Measurements from ENCODE around the gene CALB2. TPM values are rescaled to one million over a fixed set of nuclear protein-coding genes. Genes with fewer than 3 reads are reported as not detected.

Gene CALB2
- polyA plus RNA-seq, 1 donor from 2014 or later, result 1.1 TPM

- Histone ChIP-seq H3K9me2 (ENCODE audit: insufficient read depth, low read length) (no peaks in the 10 kb centered on the region), H3K4me2 (ENCODE audit: low read length) (no peak overlapping the region), H3K4me3 (ENCODE audit: low read length) (no peak overlapping the region), H3K79me2 (replicated peaks; ENCODE audit: insufficient read depth, low read length) (no peaks in the 10 kb centered on the region), H3F3A (ENCODE audit: insufficient read depth, low read length, poor library complexity, severe bottlenecking) (no peaks in the 10 kb centered on the region), H3K9ac (ENCODE audit: low read length) (no peak overlapping the region), H3K27ac (ENCODE audit: low read length) (peak overlapping the region; percentile 19), H3K36me3 (ENCODE audit: insufficient read depth, low read length) (no peaks in the 10 kb centered on the region), H3K9me3 (ENCODE audit: low read length) (no peaks in the 10 kb centered on the region), H4K20me1 (ENCODE audit: insufficient read depth) (no peaks in the 10 kb centered on the region), H3K27me3 (ENCODE audit: insufficient read depth, low read depth, low read length) (no peaks in the 10 kb centered on the region), H2AFZ (ENCODE audit: low read depth, low read length) (no peak overlapping the region)
- TF ChIP-seq EZH2 (IDR thresholded peaks at IDR 0.05; ENCODE audit: borderline replicate concordance, insufficient read depth, low read length, poor library complexity, severe bottlenecking) (no peak), EP300 (conservative IDR thresholded peaks at IDR 0.05; ENCODE audit: poor library complexity, severe bottlenecking) (no peak), TAF1 (IDR thresholded peaks at IDR 0.05; ENCODE audit: low read depth) (no peak), SMC3 (conservative IDR thresholded peaks at IDR 0.05; ENCODE audit: poor library complexity) (no peak), MXI1 (conservative IDR thresholded peaks at IDR 0.05; ENCODE audit: poor library complexity, severe bottlenecking) (no peak), RAD21 (conservative IDR thresholded peaks at IDR 0.05) (no peak), POLR2AphosphoS5 (IDR thresholded peaks at IDR 0.05) (no peak)
- TF ChIP-seq, protein P1, sequence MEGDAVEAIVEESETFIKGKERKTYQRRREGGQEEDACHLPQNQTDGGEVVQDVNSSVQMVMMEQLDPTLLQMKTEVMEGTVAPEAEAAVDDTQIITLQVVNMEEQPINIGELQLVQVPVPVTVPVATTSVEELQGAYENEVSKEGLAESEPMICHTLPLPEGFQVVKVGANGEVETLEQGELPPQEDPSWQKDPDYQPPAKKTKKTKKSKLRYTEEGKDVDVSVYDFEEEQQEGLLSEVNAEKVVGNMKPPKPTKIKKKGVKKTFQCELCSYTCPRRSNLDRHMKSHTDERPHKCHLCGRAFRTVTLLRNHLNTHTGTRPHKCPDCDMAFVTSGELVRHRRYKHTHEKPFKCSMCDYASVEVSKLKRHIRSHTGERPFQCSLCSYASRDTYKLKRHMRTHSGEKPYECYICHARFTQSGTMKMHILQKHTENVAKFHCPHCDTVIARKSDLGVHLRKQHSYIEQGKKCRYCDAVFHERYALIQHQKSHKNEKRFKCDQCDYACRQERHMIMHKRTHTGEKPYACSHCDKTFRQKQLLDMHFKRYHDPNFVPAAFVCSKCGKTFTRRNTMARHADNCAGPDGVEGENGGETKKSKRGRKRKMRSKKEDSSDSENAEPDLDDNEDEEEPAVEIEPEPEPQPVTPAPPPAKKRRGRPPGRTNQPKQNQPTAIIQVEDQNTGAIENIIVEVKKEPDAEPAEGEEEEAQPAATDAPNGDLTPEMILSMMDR (IDR thresholded peaks at IDR 0.05; ENCODE audit: poor library complexity, severe bottlenecking), result no peak
- TF ChIP-seq, protein P2, sequence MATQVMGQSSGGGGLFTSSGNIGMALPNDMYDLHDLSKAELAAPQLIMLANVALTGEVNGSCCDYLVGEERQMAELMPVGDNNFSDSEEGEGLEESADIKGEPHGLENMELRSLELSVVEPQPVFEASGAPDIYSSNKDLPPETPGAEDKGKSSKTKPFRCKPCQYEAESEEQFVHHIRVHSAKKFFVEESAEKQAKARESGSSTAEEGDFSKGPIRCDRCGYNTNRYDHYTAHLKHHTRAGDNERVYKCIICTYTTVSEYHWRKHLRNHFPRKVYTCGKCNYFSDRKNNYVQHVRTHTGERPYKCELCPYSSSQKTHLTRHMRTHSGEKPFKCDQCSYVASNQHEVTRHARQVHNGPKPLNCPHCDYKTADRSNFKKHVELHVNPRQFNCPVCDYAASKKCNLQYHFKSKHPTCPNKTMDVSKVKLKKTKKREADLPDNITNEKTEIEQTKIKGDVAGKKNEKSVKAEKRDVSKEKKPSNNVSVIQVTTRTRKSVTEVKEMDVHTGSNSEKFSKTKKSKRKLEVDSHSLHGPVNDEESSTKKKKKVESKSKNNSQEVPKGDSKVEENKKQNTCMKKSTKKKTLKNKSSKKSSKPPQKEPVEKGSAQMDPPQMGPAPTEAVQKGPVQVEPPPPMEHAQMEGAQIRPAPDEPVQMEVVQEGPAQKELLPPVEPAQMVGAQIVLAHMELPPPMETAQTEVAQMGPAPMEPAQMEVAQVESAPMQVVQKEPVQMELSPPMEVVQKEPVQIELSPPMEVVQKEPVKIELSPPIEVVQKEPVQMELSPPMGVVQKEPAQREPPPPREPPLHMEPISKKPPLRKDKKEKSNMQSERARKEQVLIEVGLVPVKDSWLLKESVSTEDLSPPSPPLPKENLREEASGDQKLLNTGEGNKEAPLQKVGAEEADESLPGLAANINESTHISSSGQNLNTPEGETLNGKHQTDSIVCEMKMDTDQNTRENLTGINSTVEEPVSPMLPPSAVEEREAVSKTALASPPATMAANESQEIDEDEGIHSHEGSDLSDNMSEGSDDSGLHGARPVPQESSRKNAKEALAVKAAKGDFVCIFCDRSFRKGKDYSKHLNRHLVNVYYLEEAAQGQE (IDR thresholded peaks at IDR 0.05; ENCODE audit: borderline replicate concordance), result no peak
Measured at GRCh38 chr16:71383054-71383773, 24.7 kb downstream of the CALB2 start.

GRCh38 chr16:71384073-71384724, 25.7 kb downstream of the CALB2 start:
- Histone ChIP-seq H3K9me2 (ENCODE audit: insufficient read depth, low read length) (no peaks in the 10 kb centered on the region), H3K79me2 (replicated peaks; ENCODE audit: insufficient read depth, low read length) (no peaks in the 10 kb centered on the region), H3K9ac (ENCODE audit: low read length) (no peak overlapping the region), H3K9me3 (ENCODE audit: low read length) (no peaks in the 10 kb centered on the region), H3K4me3 (ENCODE audit: low read length) (no peak overlapping the region), H3K27me3 (ENCODE audit: insufficient read depth, low read depth, low read length) (no peaks in the 10 kb centered on the region), H3K36me3 (ENCODE audit: insufficient read depth, low read length) (no peaks in the 10 kb centered on the region), H3K27ac (ENCODE audit: low read length) (peak overlapping the region; percentile 19), H4K20me1 (ENCODE audit: insufficient read depth) (no peaks in the 10 kb centered on the region), H3F3A (ENCODE audit: insufficient read depth, low read length, poor library complexity, severe bottlenecking) (no peaks in the 10 kb centered on the region), H3K4me2 (ENCODE audit: low read length) (no peak overlapping the region), H2AFZ (ENCODE audit: low read depth, low read length) (no peak overlapping the region)
- TF ChIP-seq, protein P1 (IDR thresholded peaks at IDR 0.05; ENCODE audit: poor library complexity, severe bottlenecking), result no peak
- TF ChIP-seq MXI1 (conservative IDR thresholded peaks at IDR 0.05; ENCODE audit: poor library complexity, severe bottlenecking), result no peak
- no peak for TF ChIP-seq EP300 (conservative IDR thresholded peaks at IDR 0.05; ENCODE audit: poor library complexity, severe bottlenecking)
- TF ChIP-seq SMC3 (conservative IDR thresholded peaks at IDR 0.05; ENCODE audit: poor library complexity), result no peak
- TF ChIP-seq EZH2 (IDR thresholded peaks at IDR 0.05; ENCODE audit: borderline replicate concordance, insufficient read depth, low read length, poor library complexity, severe bottlenecking), result no peak
- TF ChIP-seq, protein P2 (IDR thresholded peaks at IDR 0.05; ENCODE audit: borderline replicate concordance), result no peak
- no peak for TF ChIP-seq POLR2AphosphoS5 (IDR thresholded peaks at IDR 0.05)
- no peak for TF ChIP-seq TAF1 (IDR thresholded peaks at IDR 0.05; ENCODE audit: low read depth)
- TF ChIP-seq RAD21 (conservative IDR thresholded peaks at IDR 0.05), result no peak

Measured in neural cell (in vitro differentiated cells).